Activated CD4-positive, alpha-beta T cell treated with anti-CD3 and anti-CD28 coated beads, Interleukin-2, amount 50 U/mL, for 1 hour (primary cell): ENCODE results near the gene SLC9C1.

Experiments used
- DNase-seq: peaks from one replicate; pipeline ENCODE4 v3.0.0-alpha.2; 2020

The SLC9C1 gene

DNA sequence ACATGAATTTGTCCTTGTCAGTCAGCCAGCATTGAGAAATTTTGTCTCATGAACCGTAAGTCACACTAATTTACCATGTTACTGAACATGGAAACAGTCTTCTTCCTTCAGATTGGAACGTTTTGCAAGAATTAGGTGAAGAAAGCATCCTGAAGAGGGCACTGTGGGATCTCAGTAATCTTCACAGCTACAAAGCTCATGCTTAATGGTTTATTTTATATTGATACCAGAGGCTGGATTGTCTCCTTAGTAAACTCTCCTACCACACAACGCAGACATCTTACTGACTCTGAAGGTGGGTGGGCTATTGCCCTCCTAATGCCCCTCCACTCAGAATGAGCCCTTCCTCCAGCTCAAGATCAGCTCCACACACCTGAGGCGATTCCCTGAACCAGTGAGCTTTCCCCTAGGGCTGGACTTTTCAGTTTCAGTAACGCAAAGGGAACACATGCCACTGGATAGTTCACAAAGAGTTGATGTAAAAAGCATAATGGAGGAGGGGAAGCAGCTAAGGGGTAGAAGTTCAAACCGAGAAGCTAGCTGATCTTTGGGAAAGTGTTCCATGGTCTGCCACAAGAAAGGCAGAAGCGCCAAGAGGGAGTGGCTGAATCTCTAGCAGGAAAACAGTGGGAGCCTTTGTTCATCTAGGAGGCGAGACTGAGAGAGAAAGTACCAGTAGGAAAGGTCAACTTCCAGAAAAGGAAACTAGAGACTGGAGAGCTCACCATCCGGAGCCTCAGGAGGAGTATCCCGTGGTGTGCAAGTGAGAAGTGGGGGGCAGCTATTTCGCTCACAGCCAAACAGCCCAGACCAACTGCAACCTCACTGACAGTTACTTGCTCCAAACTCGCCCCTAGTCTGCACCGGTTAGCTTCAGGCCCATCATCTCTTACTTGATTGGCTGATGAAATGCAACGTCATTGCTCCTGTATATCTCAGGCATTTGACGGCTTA lies at the start of gene SLC9C1:
TSS of gene SLC9C1 (minus strand) at position 849 of the 954 bp plus-strand sequence. CDS start 7,425 bp downstream, outside the sequence.
- no peak for DNase-seq

GRCh38 chr3:112341386-112341785 lies 47.4 kb upstream of the SLC9C1 start:
- no peak for DNase-seq

DNA sequence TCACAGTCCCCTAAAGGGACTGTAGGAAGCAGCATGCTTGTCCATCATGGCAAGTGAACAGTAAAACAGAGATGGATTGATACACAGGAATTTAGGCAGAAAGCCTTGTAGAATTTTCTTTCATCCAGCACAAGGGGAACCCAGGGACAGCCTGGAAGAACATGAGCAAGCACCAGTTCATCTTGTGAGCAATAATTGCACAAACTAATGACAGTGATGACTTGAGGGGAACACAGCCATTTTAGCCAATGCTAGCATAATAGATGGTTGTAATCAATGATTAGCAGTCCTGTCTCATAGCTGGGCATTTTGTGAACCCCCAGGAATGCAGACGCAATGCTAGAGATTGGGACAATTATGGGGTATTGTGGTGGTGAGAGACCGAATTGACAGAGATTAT lies 45.6 kb upstream of the SLC9C1 start:
- DNase-seq, result no peak

- no peak for DNase-seq
Observed at GRCh38 chr3:112339134-112339533, 45.1 kb upstream of the SLC9C1 start.

DNA sequence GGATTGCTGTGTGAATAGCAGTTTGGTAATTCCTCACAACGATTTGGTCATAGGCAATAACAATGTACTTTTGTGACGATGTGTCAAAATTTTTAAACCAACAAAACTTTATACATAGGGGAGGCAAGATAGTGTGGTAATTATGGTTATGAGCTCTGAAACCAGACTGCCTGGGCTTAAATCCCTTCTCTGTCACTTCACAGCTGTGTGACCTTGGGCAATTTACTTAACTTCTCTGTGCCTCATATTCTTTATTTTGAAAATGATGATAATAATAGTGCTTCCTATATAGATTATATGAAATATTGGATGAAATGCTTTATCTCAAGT lies 44.7 kb upstream of the SLC9C1 start:
- DNase-seq, result no peak

DNA sequence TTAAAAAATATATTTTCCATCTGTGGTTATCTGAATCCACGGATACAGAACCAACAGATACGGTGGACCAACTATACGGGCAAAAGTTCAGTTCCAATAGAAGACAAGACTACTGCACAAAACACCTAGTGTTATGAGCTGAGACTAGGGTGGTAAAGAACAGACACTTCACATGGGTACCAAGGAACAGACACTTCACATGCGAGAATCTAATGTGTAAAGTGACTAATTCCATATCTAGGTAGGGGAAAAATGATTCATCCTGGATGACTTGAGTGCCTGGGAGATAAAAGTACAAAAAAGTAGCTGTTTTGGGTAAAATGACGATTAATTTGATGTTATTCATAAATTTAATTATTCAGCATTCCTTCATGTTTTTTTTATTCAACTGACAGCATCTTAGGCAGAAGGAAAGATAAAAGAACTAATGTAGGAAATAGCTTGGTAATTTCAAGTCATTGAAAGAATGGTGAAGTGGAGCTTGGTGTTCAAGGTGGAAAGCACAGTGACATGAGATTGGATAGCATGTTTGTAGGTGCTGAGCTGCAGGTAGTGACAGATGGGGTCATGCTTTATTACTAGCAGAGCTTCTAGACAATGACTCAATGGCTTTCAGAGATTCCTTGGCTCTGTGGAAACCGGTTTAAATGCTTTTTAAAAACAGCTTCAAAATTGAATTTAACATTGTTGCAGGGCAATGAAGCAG lies 44.2 kb upstream of the SLC9C1 start:
- DNase-seq, result no peak

- DNase-seq, result no peak
Observed at GRCh38 chr3:112335434-112335781, 41.4 kb upstream of the SLC9C1 start.

GRCh38 chr3:112334691-112335433 lies 40.8 kb upstream of the SLC9C1 start:
- no peak for DNase-seq

- DNase-seq, result peak; percentile 2
Observed at GRCh38 chr3:112333381-112334317, 39.6 kb upstream of the SLC9C1 start.

- peak; percentile 39 for DNase-seq
Observed at GRCh38 chr3:112333002-112333380, 39.0 kb upstream of the SLC9C1 start, which contains the start of gene CD200. Gene CD200, plus strand, starts transcription at chr3:112333156. Its CDS starts 57 bp downstream, at chr3:112333213.

- DNase-seq, result no peak
Observed at GRCh38 chr3:112331851-112332250, 37.8 kb upstream of the SLC9C1 start.

- no peak for DNase-seq
Observed at GRCh38 chr3:112327371-112327951, 33.4 kb upstream of the SLC9C1 start.

DNA sequence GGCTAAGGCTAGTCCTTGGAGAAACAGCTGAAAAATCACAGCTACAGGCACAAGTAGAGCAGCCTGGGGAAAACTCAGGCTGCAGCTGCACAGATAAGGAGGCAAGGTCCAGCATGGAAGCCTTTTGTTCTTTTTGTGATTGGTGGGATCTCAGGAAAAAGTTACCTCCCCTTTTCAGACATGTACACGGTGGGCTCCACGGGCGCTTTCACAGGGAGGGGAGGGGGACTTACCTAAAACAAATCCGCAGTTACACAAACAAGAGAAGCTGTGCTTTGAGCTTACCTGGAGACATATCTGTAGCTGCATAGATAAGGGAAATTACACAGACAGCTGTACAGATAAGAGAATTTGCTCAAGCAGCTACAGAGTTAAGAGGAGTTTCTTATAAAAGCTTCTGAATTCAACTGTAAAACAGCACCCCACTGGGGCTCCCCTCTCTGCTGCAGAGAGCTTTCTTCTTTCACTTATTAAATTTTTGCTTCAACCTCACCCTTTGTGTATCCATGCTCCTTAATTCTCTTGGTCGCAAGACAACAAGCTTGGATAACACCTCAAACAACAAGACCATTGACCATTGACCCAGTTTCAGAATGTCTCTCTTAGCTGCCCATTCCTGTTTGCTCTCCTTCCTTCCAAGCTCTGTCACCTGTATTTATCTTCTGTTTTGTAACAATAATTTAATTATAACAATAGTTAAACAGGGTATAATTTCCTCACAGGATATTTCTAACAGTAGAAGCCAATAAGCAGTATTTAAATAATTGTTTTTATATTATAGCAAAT lies 28.0 kb upstream of the SLC9C1 start:
- no peak for DNase-seq

GRCh38 chr3:112320691-112321090 lies 26.7 kb upstream of the SLC9C1 start:
- no peak for DNase-seq

GRCh38 chr3:112319516-112320276 lies 25.7 kb upstream of the SLC9C1 start:
- no peak for DNase-seq

DNA sequence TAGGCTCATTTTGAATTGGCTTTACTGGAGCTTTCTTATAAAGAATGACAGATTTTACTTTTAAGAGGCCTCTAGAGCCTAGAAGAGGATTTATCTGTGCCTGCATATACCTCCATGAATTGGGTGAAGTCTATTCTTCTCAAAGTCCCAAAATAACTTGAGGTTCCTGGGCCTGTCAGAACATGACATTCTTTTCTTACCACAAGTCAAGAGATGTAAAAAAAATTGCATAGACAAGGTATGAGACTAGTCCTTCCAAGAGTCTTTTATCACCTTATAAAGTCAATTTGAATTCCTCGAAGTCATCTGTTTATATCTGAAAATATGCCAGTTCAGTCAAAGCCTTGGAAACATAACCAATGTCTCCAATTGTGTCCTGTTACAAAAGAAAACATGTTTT lies 21.8 kb upstream of the SLC9C1 start:
- no peak for DNase-seq

- no peak for DNase-seq
Observed at GRCh38 chr3:112314649-112315048, 20.6 kb upstream of the SLC9C1 start.

GRCh38 chr3:112308151-112308911 lies 14.3 kb upstream of the SLC9C1 start:
- DNase-seq, result no peak

DNA sequence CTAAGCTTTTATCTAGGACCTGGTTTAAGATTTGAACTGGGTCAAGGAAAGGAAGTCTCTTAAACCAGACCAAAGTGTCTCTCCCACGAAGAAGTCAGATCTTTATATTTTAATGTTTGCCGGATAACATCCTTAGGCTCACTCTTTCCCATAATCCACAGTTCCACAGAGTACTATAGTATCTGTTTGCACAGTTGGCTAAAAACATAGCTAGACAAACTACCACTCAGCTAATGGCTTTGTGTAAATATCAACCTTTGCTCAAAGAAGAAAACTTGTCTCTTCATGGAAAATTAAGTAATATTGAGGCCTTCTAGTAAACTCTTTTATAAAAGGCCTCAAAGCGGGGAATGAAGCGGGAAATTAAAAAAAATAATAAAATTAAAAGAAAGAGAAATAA lies 13.5 kb upstream of the SLC9C1 start:
- no peak for DNase-seq

GRCh38 chr3:112306825-112307224 lies 12.8 kb upstream of the SLC9C1 start:
- no peak for DNase-seq
